ENCODE results near the gene EXOC3L4.
A peak's percentile ranks its signal among the peaks of the same experiment; 100 is the strongest.

EXOC3L4 gene

DNA sequence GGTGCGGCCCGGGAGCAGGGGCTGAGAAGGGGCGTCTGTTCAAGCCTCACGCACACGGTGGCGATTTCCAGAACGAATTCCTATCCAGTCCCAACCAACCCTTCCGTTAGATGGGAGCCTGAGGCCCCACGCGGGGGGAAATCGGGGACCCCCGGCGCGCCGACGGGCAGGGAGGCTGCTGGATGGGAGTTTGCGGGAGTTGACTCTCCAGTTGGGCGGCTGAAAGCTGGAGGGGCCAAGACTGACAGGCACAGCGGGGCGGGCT is 9.8 kb downstream of the EXOC3L4 start:
- no peak for TF ChIP-seq ZFX (IDR thresholded peaks at IDR 0.05; ENCODE audit: borderline replicate concordance)
- TF ChIP-seq, protein P1, sequence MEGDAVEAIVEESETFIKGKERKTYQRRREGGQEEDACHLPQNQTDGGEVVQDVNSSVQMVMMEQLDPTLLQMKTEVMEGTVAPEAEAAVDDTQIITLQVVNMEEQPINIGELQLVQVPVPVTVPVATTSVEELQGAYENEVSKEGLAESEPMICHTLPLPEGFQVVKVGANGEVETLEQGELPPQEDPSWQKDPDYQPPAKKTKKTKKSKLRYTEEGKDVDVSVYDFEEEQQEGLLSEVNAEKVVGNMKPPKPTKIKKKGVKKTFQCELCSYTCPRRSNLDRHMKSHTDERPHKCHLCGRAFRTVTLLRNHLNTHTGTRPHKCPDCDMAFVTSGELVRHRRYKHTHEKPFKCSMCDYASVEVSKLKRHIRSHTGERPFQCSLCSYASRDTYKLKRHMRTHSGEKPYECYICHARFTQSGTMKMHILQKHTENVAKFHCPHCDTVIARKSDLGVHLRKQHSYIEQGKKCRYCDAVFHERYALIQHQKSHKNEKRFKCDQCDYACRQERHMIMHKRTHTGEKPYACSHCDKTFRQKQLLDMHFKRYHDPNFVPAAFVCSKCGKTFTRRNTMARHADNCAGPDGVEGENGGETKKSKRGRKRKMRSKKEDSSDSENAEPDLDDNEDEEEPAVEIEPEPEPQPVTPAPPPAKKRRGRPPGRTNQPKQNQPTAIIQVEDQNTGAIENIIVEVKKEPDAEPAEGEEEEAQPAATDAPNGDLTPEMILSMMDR (IDR thresholded peaks at IDR 0.05) = no peak

DNA sequence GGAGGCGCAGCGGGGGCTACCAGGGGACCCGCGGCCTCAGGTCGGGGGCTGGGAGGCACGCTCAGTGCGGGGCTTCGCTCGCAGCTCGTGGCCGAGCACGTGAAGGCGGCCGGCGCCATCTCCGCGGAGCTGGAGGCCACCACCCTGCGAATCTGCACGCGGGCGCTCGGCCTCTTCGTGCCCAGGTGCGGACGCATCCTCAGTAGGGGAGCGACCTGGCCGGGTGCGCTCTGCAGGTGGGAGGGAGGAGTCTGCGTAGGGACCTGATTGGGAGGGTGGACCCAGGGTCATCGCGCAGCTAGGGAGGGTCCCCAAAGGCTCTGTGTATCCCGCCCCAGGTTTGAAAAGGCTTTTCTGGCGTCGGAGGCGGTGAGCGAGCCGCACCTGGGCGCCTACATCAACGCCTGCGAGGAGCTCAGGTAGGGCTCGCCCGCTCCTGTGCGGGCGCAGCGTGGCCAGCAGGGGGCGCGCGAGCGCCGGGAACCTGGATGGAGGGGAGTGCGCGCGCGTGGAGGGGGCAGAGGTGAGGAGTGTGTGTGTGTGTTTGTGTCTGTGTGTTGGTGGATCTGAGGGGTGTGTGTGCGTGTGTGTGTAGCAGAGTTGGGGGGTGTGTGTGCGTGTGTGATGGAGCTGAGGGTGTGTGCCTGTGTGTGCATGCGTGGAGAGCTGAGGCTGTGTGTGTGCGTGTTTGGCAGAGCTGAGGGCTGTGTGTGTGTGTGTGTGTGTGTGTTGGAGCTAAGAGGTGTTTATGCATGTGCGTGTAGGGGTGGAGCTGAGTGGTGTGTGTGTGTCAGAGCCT is 10.3 kb downstream of the EXOC3L4 start:
- no peak overlapping the region for H3K27ac ChIP-seq

More for the DNA sequence above, 9.8 kb downstream of the EXOC3L4 start:
- no peak overlapping the region for H3K27ac ChIP-seq

DNA sequence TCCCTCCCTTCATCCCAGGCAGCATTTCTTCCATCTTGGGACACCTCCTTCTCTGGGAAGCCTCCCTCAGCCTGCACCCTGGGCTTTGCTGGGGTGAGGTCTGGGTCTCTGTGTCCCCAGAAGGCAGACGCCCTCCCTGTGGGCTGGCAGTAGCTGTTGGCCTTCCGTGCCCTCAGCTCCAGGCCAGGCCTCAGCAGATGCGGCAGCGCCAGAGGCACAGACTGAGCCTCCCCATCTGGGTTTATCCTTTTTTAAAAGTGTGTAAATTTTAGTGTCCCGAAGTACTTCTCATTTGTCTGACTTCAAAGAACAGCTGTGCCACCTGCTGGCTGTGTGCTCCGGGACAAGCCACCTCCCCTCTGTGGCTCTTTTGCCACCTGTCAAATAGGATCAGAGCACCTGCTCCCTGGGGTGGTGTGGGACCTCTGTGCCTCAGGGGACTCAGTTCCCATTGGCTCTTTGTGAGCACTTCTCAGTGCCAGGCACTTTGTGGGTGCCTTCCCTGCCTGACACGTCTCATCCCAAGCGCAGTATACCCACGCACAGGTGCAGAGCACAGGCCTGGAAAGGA is 11.1 kb downstream of the EXOC3L4 start:
- H3K27ac ChIP-seq = no peak overlapping the region
- no peak for TF ChIP-seq ZFX (IDR thresholded peaks at IDR 0.05; ENCODE audit: borderline replicate concordance)
- TF ChIP-seq, protein P1 (IDR thresholded peaks at IDR 0.05) = no peak

More for the DNA sequence above, 10.3 kb downstream of the EXOC3L4 start:
- TF ChIP-seq, protein P1 (IDR thresholded peaks at IDR 0.05) = peak; percentile 95
- TF ChIP-seq ZFX (IDR thresholded peaks at IDR 0.05; ENCODE audit: borderline replicate concordance) = no peak

DNA sequence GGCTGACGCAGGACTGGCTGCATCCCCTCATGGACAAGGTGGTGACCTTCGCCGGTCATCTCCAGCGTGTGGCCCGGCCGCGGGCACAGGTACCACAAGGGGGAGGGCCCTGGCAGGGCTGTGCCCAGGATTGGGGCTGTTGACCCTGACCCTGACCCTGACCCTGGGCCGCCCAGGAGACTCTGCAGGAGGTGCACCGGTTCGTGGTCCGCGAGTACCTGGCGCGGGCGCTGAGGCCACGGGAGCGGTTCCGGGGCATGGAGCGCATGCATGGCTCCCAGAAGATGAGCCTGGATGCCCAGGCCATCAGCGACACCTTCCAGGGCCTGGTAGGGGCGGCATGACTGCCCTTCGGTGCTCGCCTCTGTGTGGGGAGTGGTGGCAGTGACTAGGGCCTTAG is 12.9 kb downstream of the EXOC3L4 start:
- TF ChIP-seq, protein P1 (IDR thresholded peaks at IDR 0.05) = no peak
- no peak for TF ChIP-seq ZFX (IDR thresholded peaks at IDR 0.05; ENCODE audit: borderline replicate concordance)
- H3K27ac ChIP-seq = no peak overlapping the region

DNA sequence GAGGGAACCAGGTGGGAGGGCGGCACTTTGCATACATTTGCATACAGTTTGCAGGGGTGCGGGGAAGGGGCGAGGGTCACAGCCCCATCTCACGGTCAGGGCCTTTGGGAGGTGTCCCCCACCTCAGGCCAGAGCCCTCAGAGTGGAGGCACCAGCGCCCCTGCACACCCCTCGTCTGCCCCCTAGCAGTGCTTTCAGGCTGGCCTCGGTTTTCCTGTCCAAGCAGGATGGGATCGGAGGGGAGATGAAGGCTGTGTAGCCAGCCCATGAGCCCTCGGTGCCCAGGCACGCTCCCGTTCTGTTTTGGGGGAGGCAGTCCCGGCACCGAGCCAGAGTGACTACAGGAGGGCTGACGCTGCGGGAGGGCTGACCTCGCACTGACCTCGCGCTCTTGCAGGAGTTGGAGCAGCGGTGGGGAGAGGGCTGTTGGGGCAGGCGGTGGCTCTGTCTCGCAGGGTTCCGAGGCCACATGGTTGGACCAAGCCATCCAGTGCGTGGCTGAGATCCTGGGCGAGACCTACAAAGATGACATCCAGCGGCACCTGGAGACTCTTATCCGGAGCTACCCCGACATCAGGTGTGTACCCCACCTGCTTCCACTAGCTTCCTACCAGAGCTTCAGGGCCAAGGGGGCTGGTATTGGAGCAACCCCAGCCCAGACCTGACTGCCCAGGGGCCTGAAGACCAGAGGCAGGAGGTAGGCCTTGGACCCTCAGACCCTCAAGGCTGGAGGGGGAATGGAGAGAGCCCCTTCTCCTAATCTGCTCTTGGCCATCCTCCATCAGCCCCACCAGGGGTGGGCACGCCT is 13.6 kb downstream of the EXOC3L4 start:
- TF ChIP-seq, protein P1 (IDR thresholded peaks at IDR 0.05) = no peak
- TF ChIP-seq ZFX (IDR thresholded peaks at IDR 0.05; ENCODE audit: borderline replicate concordance) = no peak
- H3K27ac ChIP-seq = no peak overlapping the region

DNA sequence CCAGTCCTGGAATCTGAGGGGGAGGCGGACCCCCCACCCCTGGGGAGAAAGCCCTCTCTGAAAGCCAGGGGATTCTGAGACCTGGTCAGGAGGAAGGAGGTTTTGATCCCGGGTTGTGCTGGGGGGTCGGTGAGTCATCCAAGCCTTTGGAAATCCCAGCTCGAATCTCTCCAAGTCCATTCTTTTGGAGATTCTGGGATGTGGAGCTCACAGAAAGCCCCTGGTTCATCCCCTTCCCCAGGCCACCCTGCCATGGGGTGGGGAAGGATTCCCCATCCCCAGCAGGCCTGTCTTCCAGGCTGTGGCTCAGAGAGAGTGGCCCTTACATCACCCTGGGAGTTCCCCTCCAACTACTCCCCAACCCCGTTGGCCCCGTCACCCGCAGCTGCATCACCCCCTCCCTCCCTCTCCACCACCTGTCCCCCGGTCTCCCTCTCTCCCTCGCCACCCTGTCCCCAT is 14.3 kb downstream of the EXOC3L4 start:
- TF ChIP-seq ZFX (IDR thresholded peaks at IDR 0.05; ENCODE audit: borderline replicate concordance) = no peak
- TF ChIP-seq, protein P1 (IDR thresholded peaks at IDR 0.05) = no peak
- no peak overlapping the region for H3K27ac ChIP-seq
